ENCODE data around the gene CD40. TPM values are rescaled to one million over a fixed set of nuclear protein-coding genes. Genes with fewer than 3 reads are reported as not detected.
A peak's percentile ranks its signal among the peaks of the same experiment; 100 is the strongest.
"Not testable (repeated sequence)": the region's sequence is repeated elsewhere in the genome, so short reads cannot be mapped to it uniquely, and the experiment has no call there.

Gene CD40
- total RNA-seq, 1 experiment from 2014 or later, result not detected

- peak; percentile 38 for DNase-seq (ENCODE audit: low read depth)
Measured at GRCh38 chr20:46093531-46093930, 24.6 kb upstream of the CD40 start.

GRCh38 chr20:46099491-46100287 lies 18.4 kb upstream of the CD40 start:
- no peak for DNase-seq (ENCODE audit: low read depth)

- not testable (repeated sequence) for DNase-seq (ENCODE audit: low read depth)
Measured at GRCh38 chr20:46100444-46100843, 17.7 kb upstream of the CD40 start.

- DNase-seq (ENCODE audit: low read depth), result no peak
Measured at GRCh38 chr20:46100988-46101387, 17.1 kb upstream of the CD40 start.

- no peak for DNase-seq (ENCODE audit: low read depth)
Measured at GRCh38 chr20:46101957-46102356, 16.2 kb upstream of the CD40 start.

GRCh38 chr20:46102940-46103339 lies 15.2 kb upstream of the CD40 start:
- no peak for DNase-seq (ENCODE audit: low read depth)

- no peak for DNase-seq (ENCODE audit: low read depth)
Measured at GRCh38 chr20:46104262-46104661, 13.9 kb upstream of the CD40 start.

- no peak for DNase-seq (ENCODE audit: low read depth)
Measured at GRCh38 chr20:46107061-46107460, 11.1 kb upstream of the CD40 start.

- DNase-seq (ENCODE audit: low read depth), result no peak
Measured at GRCh38 chr20:46108435-46108841, 9.7 kb upstream of the CD40 start.

- DNase-seq (ENCODE audit: low read depth), result no peak
Measured at GRCh38 chr20:46108976-46109375, 9.1 kb upstream of the CD40 start.

- no peak for DNase-seq (ENCODE audit: low read depth)
Measured at GRCh38 chr20:46111028-46111835, 6.9 kb upstream of the CD40 start.

GRCh38 chr20:46111836-46112212 lies 6.3 kb upstream of the CD40 start:
- DNase-seq (ENCODE audit: low read depth), result no peak

- DNase-seq (ENCODE audit: low read depth), result no peak
Measured at GRCh38 chr20:46112430-46113112, 5.5 kb upstream of the CD40 start.

- no peak for DNase-seq (ENCODE audit: low read depth)
Measured at GRCh38 chr20:46113113-46113470, 5.0 kb upstream of the CD40 start.

GRCh38 chr20:46114449-46114848 lies 3.7 kb upstream of the CD40 start:
- no peak for DNase-seq (ENCODE audit: low read depth)

GRCh38 chr20:46118481-46119020 lies 437 bp downstream of the CD40 start:
- DNase-seq (ENCODE audit: low read depth), result peak; percentile 18

- peak; percentile 18 for DNase-seq (ENCODE audit: low read depth)
Measured at GRCh38 chr20:46119028-46119546, 973 bp downstream of the CD40 start.

GRCh38 chr20:46119547-46119946 lies 1.4 kb downstream of the CD40 start:
- DNase-seq (ENCODE audit: low read depth), result no peak

GRCh38 chr20:46120136-46120535 lies 2.0 kb downstream of the CD40 start:
- no peak for DNase-seq (ENCODE audit: low read depth)

GRCh38 chr20:46121184-46121930 lies 3.2 kb downstream of the CD40 start:
- DNase-seq (ENCODE audit: low read depth), result peak; percentile 22

- DNase-seq (ENCODE audit: low read depth), result peak; percentile 90
Measured at GRCh38 chr20:46122071-46122470, 4.0 kb downstream of the CD40 start.
